Endothelial cell of umbilical vein (primary cell): ENCODE results near the gene EIF2S3. TPM values are rescaled to one million over a fixed set of nuclear protein-coding genes. Genes with fewer than 3 reads are reported as not detected.

ENCODE experiments used
- BruUV-seq: library from RNA; stranded (reverse); fragments of 400-500 nt; replicated peaks from 2 replicates; lab custom pipeline; 2021; lab: Mats Ljungman, UMichigan
- CTCF ChIA-PET: fragments of 300-600, 350-600 bp; sonication (Branson Sonifier 250); formaldehyde crosslinking; loops from one replicate; lab custom pipeline; 2021; ENCODE audit warnings: antibody characterized with exemption, inconsistent platforms; lab: Charles Lee
- POLR2A ChIA-PET: fragments of 300-600, 350-600 bp; sonication (Branson Sonifier 250); formaldehyde crosslinking; loops from one replicate; lab custom pipeline; 2021; ENCODE audit warnings: antibody characterized with exemption, inconsistent platforms; lab: Charles Lee
- DNase-seq: peaks from one replicate; pipeline ENCODE4 v3.0.0-alpha.2; 2011; ENCODE audit warnings: low read depth, low spot score
- FAIRE-seq: peaks from 2 replicates; lab custom pipeline; 2011; peaks lifted over from hg19 to GRCh38; lab: Jason Lieb, UNC
- H2AFZ ChIP-seq: 2 replicates; pipeline ENCODE4 v1.6.0; 2012; ENCODE audit warnings: low read depth, low read length, control low read depth, inconsistent platforms
- H3K27ac ChIP-seq: 2 replicates; pipeline ENCODE4 v1.5.1; 2011; ENCODE audit warnings: low read depth, mild to moderate bottlenecking, control low read depth, low read length, moderate library complexity; ENCODE audit not compliant: insufficient read depth
- H3K27me3 ChIP-seq, 2 experiments: 2 replicates each; pipeline versions ENCODE4 v1.6.0 to v1.6.1; 2011; ENCODE audit warnings: low read length in 2 of 2, mixed read lengths in 1 of 2; ENCODE audit not compliant: control insufficient read depth in 2 of 2, insufficient read depth in 2 of 2
- H3K36me3 ChIP-seq, 2 experiments: 2 replicates in 1 of 2; 3 replicates in 1 of 2; pipeline ENCODE4 v1.5.1; 2011; ENCODE audit warnings: low read length in 2 of 2, mild to moderate bottlenecking in 1 of 2, moderate library complexity in 1 of 2; ENCODE audit not compliant: control insufficient read depth in 2 of 2, insufficient read depth in 2 of 2; ENCODE audit errors: extremely low read depth in 1 of 2
- H3K4me1 ChIP-seq: 3 replicates; pipeline ENCODE4 v1.5.1; 2011; ENCODE audit warnings: mild to moderate bottlenecking, low read length; ENCODE audit not compliant: control insufficient read depth, insufficient read depth; ENCODE audit errors: extremely low read depth
- H3K4me2 ChIP-seq: 2 replicates; pipeline ENCODE4 v1.6.1; 2011; ENCODE audit warnings: low read length, control low read depth, mixed read lengths; ENCODE audit not compliant: insufficient read depth
- H3K4me3 ChIP-seq, 3 experiments: fragments of 200-600 bp in 1 of 3; sonication (generic), shearing (Covaris generic) in 1 of 3; replicated peaks in 1 of 3; 2 replicates each; pipeline ENCODE4 v1.5.1; 2011 to 2016; ENCODE audit warnings: control low read depth in 3 of 3, low read length in 3 of 3, mild to moderate bottlenecking in 2 of 3, inconsistent platforms in 1 of 3, low read depth in 1 of 3, moderate library complexity in 1 of 3; ENCODE audit not compliant: insufficient read depth in 1 of 3
- H3K79me2 ChIP-seq: 2 replicates; pipeline ENCODE4 v1.6.0; 2012; ENCODE audit warnings: low read length, inconsistent platforms; ENCODE audit not compliant: control insufficient read depth, insufficient read depth
- H3K9ac ChIP-seq: replicated peaks from 2 replicates; pipeline ENCODE3; 2011; ENCODE audit warnings: low read length, control low read depth; ENCODE audit not compliant: insufficient read depth; ENCODE audit errors: extremely low read depth
- H3K9me1 ChIP-seq: replicated peaks from 3 replicates; pipeline ENCODE4 v1.6.0; 2011; ENCODE audit warnings: mild to moderate bottlenecking, low read length; ENCODE audit not compliant: control insufficient read depth, insufficient read depth; ENCODE audit errors: extremely low read depth
- H3K9me3 ChIP-seq: replicated peaks from 2 replicates; pipeline ENCODE4 v1.5.1; 2012; ENCODE audit warnings: low read length, inconsistent platforms; ENCODE audit not compliant: control insufficient read depth, insufficient read depth
- H4K20me1 ChIP-seq: replicated peaks from 2 replicates; pipeline ENCODE3; 2011; ENCODE audit warnings: mild to moderate bottlenecking, low read length; ENCODE audit not compliant: control insufficient read depth, insufficient read depth; ENCODE audit errors: extremely low read depth
- CTCF ChIP-seq, 2 donors: IDR thresholded peaks; 1 replicate in 1 of 2; 2 replicates in 1 of 2; pipeline ENCODE4 v1.5.1; 2011; ENCODE audit warnings: low read length in 2 of 2, mild to moderate bottlenecking in 2 of 2, moderate library complexity in 2 of 2, control low read depth in 1 of 2, inconsistent platforms in 1 of 2, low read depth in 1 of 2; ENCODE audit not compliant: insufficient read depth in 1 of 2; ENCODE audit errors: extremely low read depth in 1 of 2
- EZH2 ChIP-seq: IDR thresholded peaks from 2 replicates; pipeline ENCODE4 v1.6.1; 2012; ENCODE audit warnings: borderline replicate concordance, low read depth, mild to moderate bottlenecking, moderate library complexity, low read length, inconsistent platforms; ENCODE audit not compliant: severe bottlenecking
- FOS ChIP-seq: IDR thresholded peaks from 2 replicates; pipeline ENCODE4 v1.6.1; 2011; ENCODE audit warnings: mild to moderate bottlenecking, low read length, moderate library complexity, borderline replicate concordance; ENCODE audit not compliant: insufficient read depth
- GATA2 ChIP-seq: IDR thresholded peaks from 2 replicates; pipeline ENCODE4 v1.7.0; 2011; ENCODE audit warnings: low read depth, mild to moderate bottlenecking, moderate library complexity, mixed read lengths, low read length; ENCODE audit not compliant: insufficient read length, insufficient read depth
- JUN ChIP-seq: IDR thresholded peaks from 2 replicates; pipeline ENCODE4 v1.6.1; 2011; ENCODE audit warnings: borderline replicate concordance, low read depth; ENCODE audit not compliant: insufficient read length, insufficient read depth
- MAX ChIP-seq: IDR thresholded peaks from 2 replicates; pipeline ENCODE4 v1.6.1; 2011; ENCODE audit not compliant: insufficient read depth, insufficient read length
- MYC ChIP-seq: IDR thresholded peaks from one replicate; pipeline ENCODE4 v1.6.1; 2011; ENCODE audit warnings: mild to moderate bottlenecking, low read depth, low read length
- POLR2A ChIP-seq: IDR thresholded peaks from 2 replicates; pipeline ENCODE4 v1.6.1; 2012; ENCODE audit warnings: low read depth, mild to moderate bottlenecking, control low read depth, low read length
- POLR2AphosphoS5 ChIP-seq: IDR thresholded peaks from 2 replicates; pipeline ENCODE4 v1.6.1; 2012; ENCODE audit warnings: low read depth, mild to moderate bottlenecking, control low read depth, low read length, moderate library complexity; ENCODE audit not compliant: insufficient read depth
- dilution Hi-C: fragments of 300-500 bp; cut with MboI; formaldehyde crosslinking; loops from one replicate; pipeline ENCODE4 v1.15.0; 2019; ENCODE audit warnings: low sequenced_read_pairs; ENCODE audit not compliant: extremely low pct_ligation_motif_present
- intact Hi-C: fragments of 100-400 bp; cut with micrococcal nuclease; formaldehyde crosslinking; loops from one replicate; pipeline ENCODE4 v1.10.0; 2022
- polyA plus RNA-seq, 4 experiments: library from polyadenylated mRNA; depleted of rRNA in 3 of 4; stranded (reverse) in 3 of 4; unstranded in 1 of 4; fragments of >200 nt; gene quantifications; 2 replicates each; pipeline versions ENCODE4 v1.2.1 to v1.2.3, GENCODE V29; 2011 to 2012; ENCODE audit warnings: missing spikeins in 1 of 4
- total RNA-seq: library from RNA; stranded (reverse); gene quantifications from 2 replicates; pipeline ENCODE4 v1.2.3, GENCODE V29; 2021

Gene EIF2S3
- total and polyA plus RNA-seq, 2 donors (not counting 3 experiments of a cell fraction or from before 2014, with no cell fraction given), result 35.8 to 161 TPM

- no peak for DNase-seq
- peak within 1 kb of the TSS; percentile 86 for H3K4me2 ChIP-seq
- H4K20me1 ChIP-seq, result no peaks in the 10 kb centered on the region
- H3K9ac ChIP-seq, result peak within 1 kb of the TSS; percentile 86
- peak within 1 kb of the TSS; percentile 62 for H2AFZ ChIP-seq
- H3K36me3 ChIP-seq, result no peaks in the 10 kb centered on the region
- H3K4me1 ChIP-seq, result peaks cover 8% of the 10 kb centered on the region
- H3K9me3 ChIP-seq, result no peaks in the 10 kb centered on the region
- H3K27me3 ChIP-seq, result no peaks in the 10 kb centered on the region
- POLR2A ChIA-PET, result no interaction called here
- intact Hi-C loops (loop anchor here (5.0 kb wide), 1 partner anchor 245 kb away; the partner anchor contains the start of gene SAT1), dilution Hi-C loops (no loop called here)
- peak within 1 kb of the TSS; percentile 90 for H3K27ac ChIP-seq
- peak within 1 kb of the TSS; percentile 13 to 49 (median 49) for H3K4me3 ChIP-seq
- peak; percentile 15 for FAIRE-seq
- H3K79me2 ChIP-seq, result peaks cover 21% of the 10 kb centered on the region
- CTCF ChIA-PET, result interaction anchor here (2.5 kb wide), 1 partner anchor 27 kb away, joined by 32 read pairs; the partner anchor contains the start of gene EIF2S3
- BruUV-seq, result no TSS peak
- no peak for TF ChIP-seq POLR2AphosphoS5
- TF ChIP-seq FOS, result no peak
- TF ChIP-seq JUN, result no peak
- no peak for TF ChIP-seq EZH2
- no peak for TF ChIP-seq MAX
- no peak for TF ChIP-seq CTCF (IDR thresholded peaks at IDR 0.05; ENCODE audit: extremely low read depth in 1 of 2, insufficient read depth in 1 of 2, low read depth in 1 of 2, low read length in 2 of 2)
- no peak for TF ChIP-seq POLR2A
- no peak for TF ChIP-seq MYC
- TF ChIP-seq GATA2, result no peak
- no peaks in the 10 kb centered on the region for H3K9me1 ChIP-seq
Observed at GRCh38 chrX:24027086-24027485, 27.7 kb upstream of the EIF2S3 start, which contains the start of gene KLHL15. KLHL15 (minus strand) TSS chrX:24027186; CDS start chrX:24006693, 20,493 bp downstream.
